ENCODE results near the gene ATG16L2.

The ATG16L2 gene

GRCh38 chr11:72872012-72872411, 57.8 kb downstream of the ATG16L2 start:
- Histone ChIP-seq H3F3A (ENCODE audit: insufficient read depth) (peaks cover 19% of the 10 kb centered on the region; the same call in 1 of the 2 replicates), H3K27me3 (ENCODE audit: low read length) (no peaks in the 10 kb centered on the region), H3K4me2 (ENCODE audit: low read depth, low read length, poor library complexity, severe bottlenecking) (no peak overlapping the region), H3K4me3 (ENCODE audit: insufficient read depth, low read length, poor library complexity, severe bottlenecking) (no peak overlapping the region), H3K9ac (ENCODE audit: low read length) (no peak overlapping the region), H3K9me2 (replicated peaks; ENCODE audit: insufficient read depth, low read length) (no peaks in the 10 kb centered on the region), H3K27ac (ENCODE audit: low read depth, low read length) (no peak overlapping the region), H4K20me1 (ENCODE audit: low read depth, low read length) (no peaks in the 10 kb centered on the region), H2AFZ (ENCODE audit: low read depth, low read length, severe bottlenecking) (no peak overlapping the region), H3K36me3 (ENCODE audit: low read length) (peaks cover 58% of the 10 kb centered on the region), H3K9me3 (ENCODE audit: insufficient read depth, low read length) (no peaks in the 10 kb centered on the region), H3K79me2 (ENCODE audit: insufficient read depth, low read length) (no peaks in the 10 kb centered on the region; the same call in 1 of the 2 replicates)
- TF ChIP-seq CTCF (IDR thresholded peaks at IDR 0.05; ENCODE audit: insufficient read depth, low read length, poor library complexity, severe bottlenecking) (no peak), EZH2phosphoT487 (conservative IDR thresholded peaks at IDR 0.05; ENCODE audit: low read length) (no peak)

- H4K20me1 ChIP-seq (ENCODE audit: low read depth, low read length) = no peaks in the 10 kb centered on the region
These were observed 61.5 kb downstream of the ATG16L2 start for GRCh38 chr11:72875736-72876135.

GRCh38 chr11:72876147-72876546, 61.9 kb downstream of the ATG16L2 start:
- H3K9ac ChIP-seq (ENCODE audit: low read length) = no peak overlapping the region
- H3K27me3 ChIP-seq (ENCODE audit: low read length) = no peaks in the 10 kb centered on the region
- no peak for TF ChIP-seq EZH2phosphoT487 (conservative IDR thresholded peaks at IDR 0.05; ENCODE audit: low read length)
- no peak for TF ChIP-seq CTCF (IDR thresholded peaks at IDR 0.05; ENCODE audit: insufficient read depth, low read length, poor library complexity, severe bottlenecking)
- H3K9me2 ChIP-seq (replicated peaks; ENCODE audit: insufficient read depth, low read length) = no peaks in the 10 kb centered on the region
- H3K4me3 ChIP-seq (ENCODE audit: insufficient read depth, low read length, poor library complexity, severe bottlenecking) = no peak overlapping the region
- H4K20me1 ChIP-seq (ENCODE audit: low read depth, low read length) = no peaks in the 10 kb centered on the region
- no peak overlapping the region for H3K27ac ChIP-seq (ENCODE audit: low read depth, low read length)
- H3F3A ChIP-seq (ENCODE audit: insufficient read depth) = peaks cover 14% of the 10 kb centered on the region; the same call in 1 of the 2 replicates
- H3K36me3 ChIP-seq (ENCODE audit: low read length) = peaks cover 51% of the 10 kb centered on the region
- H3K9me3 ChIP-seq (ENCODE audit: insufficient read depth, low read length) = no peaks in the 10 kb centered on the region
- H3K79me2 ChIP-seq (ENCODE audit: insufficient read depth, low read length) = peaks cover 4% of the 10 kb centered on the region; the same call in 1 of the 2 replicates
- H2AFZ ChIP-seq (ENCODE audit: low read depth, low read length, severe bottlenecking) = no peak overlapping the region
- H3K4me2 ChIP-seq (ENCODE audit: low read depth, low read length, poor library complexity, severe bottlenecking) = no peak overlapping the region

More at GRCh38 chr11:72875736-72876135, 61.5 kb downstream of the ATG16L2 start:
- Histone ChIP-seq H3K4me2 (ENCODE audit: low read depth, low read length, poor library complexity, severe bottlenecking) (no peak overlapping the region), H3K9ac (ENCODE audit: low read length) (no peak overlapping the region), H3K79me2 (ENCODE audit: insufficient read depth, low read length) (peaks cover 4% of the 10 kb centered on the region; the same call in 1 of the 2 replicates), H3K9me2 (replicated peaks; ENCODE audit: insufficient read depth, low read length) (no peaks in the 10 kb centered on the region), H3K9me3 (ENCODE audit: insufficient read depth, low read length) (no peaks in the 10 kb centered on the region), H3K27ac (ENCODE audit: low read depth, low read length) (no peak overlapping the region), H3F3A (ENCODE audit: insufficient read depth) (peaks cover 14% of the 10 kb centered on the region; the same call in 1 of the 2 replicates), H3K36me3 (ENCODE audit: low read length) (peaks cover 51% of the 10 kb centered on the region), H3K27me3 (ENCODE audit: low read length) (no peaks in the 10 kb centered on the region), H3K4me3 (ENCODE audit: insufficient read depth, low read length, poor library complexity, severe bottlenecking) (no peak overlapping the region), H2AFZ (ENCODE audit: low read depth, low read length, severe bottlenecking) (no peak overlapping the region)
- no peak for TF ChIP-seq EZH2phosphoT487 (conservative IDR thresholded peaks at IDR 0.05; ENCODE audit: low read length)
- no peak for TF ChIP-seq CTCF (IDR thresholded peaks at IDR 0.05; ENCODE audit: insufficient read depth, low read length, poor library complexity, severe bottlenecking)
